Ishikawa (cell line): ENCODE data around the gene TTK.

Experiments used
- CEBPB ChIP-seq: IDR thresholded peaks from 2 replicates; pipeline ENCODE4 v1.6.1; 2012
- CREB1 ChIP-seq: IDR thresholded peaks from 2 replicates; pipeline ENCODE4 v1.6.1; 2012; ENCODE audit warnings: low read depth
- EGR1 ChIP-seq: IDR thresholded peaks from 2 replicates; pipeline ENCODE4 v1.6.1; 2012
- EP300 ChIP-seq: IDR thresholded peaks from 2 replicates; pipeline ENCODE4 v1.6.1; 2012; ENCODE audit warnings: borderline replicate concordance
- FOXM1 ChIP-seq: IDR thresholded peaks from 2 replicates; pipeline ENCODE4 v1.6.1; 2012; ENCODE audit warnings: low read depth, borderline replicate concordance
- MAX ChIP-seq: IDR thresholded peaks from 2 replicates; pipeline ENCODE4 v1.6.1; 2012
- NFIC ChIP-seq: IDR thresholded peaks from 2 replicates; pipeline ENCODE4 v1.6.1; 2012
- RAD21 ChIP-seq: IDR thresholded peaks from 2 replicates; pipeline ENCODE4 v1.6.1; 2012; ENCODE audit warnings: low read depth
- REST ChIP-seq: IDR thresholded peaks from 2 replicates; pipeline ENCODE4 v1.6.1; 2012; ENCODE audit warnings: low read depth, mild to moderate bottlenecking
- TAF1 ChIP-seq: IDR thresholded peaks from 2 replicates; pipeline ENCODE4 v1.6.1; 2012; ENCODE audit warnings: low read depth, mild to moderate bottlenecking
- TCF12 ChIP-seq: IDR thresholded peaks from 2 replicates; pipeline ENCODE4 v1.6.1; 2012; ENCODE audit warnings: low read depth
- TEAD4 ChIP-seq: IDR thresholded peaks from 2 replicates; pipeline ENCODE4 v1.6.1; 2012
- USF1 ChIP-seq: IDR thresholded peaks from 2 replicates; pipeline ENCODE4 v1.6.1; 2012
- YY1 ChIP-seq: IDR thresholded peaks from 2 replicates; pipeline ENCODE4 v1.6.1; 2012; ENCODE audit warnings: low read depth
- ZBTB7A ChIP-seq: IDR thresholded peaks from 2 replicates; pipeline ENCODE4 v1.6.1; 2012; ENCODE audit warnings: low read depth

Gene TTK

GRCh38 chr6:80005406-80005805 is 957 bp downstream of the TTK start:
- TF ChIP-seq TAF1 (no peak), CREB1 (no peak), NFIC (no peak), YY1 (no peak), TCF12 (no peak), REST (no peak), RAD21 (no peak)

- no peak for TF ChIP-seq TCF12
- TF ChIP-seq EGR1: no peak
- no peak for TF ChIP-seq TAF1
- TF ChIP-seq CREB1: no peak
- no peak for TF ChIP-seq USF1
- no peak for TF ChIP-seq TEAD4
- TF ChIP-seq CEBPB: no peak
- no peak for TF ChIP-seq RAD21
- no peak for TF ChIP-seq EP300
- no peak for TF ChIP-seq NFIC
- no peak for TF ChIP-seq MAX
- no peak for TF ChIP-seq FOXM1
- TF ChIP-seq ZBTB7A: no peak
- no peak for TF ChIP-seq YY1
Measured at GRCh38 chr6:80006541-80006940, 2.1 kb downstream of the TTK start.

GRCh38 chr6:80009531-80009930 is 5.1 kb downstream of the TTK start:
- TF ChIP-seq TAF1: no peak
- TF ChIP-seq FOXM1: no peak
- no peak for TF ChIP-seq REST
- TF ChIP-seq RAD21: no peak
- TF ChIP-seq TEAD4: no peak
- TF ChIP-seq MAX: no peak
- no peak for TF ChIP-seq EGR1
- TF ChIP-seq CEBPB: no peak
- TF ChIP-seq ZBTB7A: no peak
- TF ChIP-seq YY1: no peak
- TF ChIP-seq NFIC: no peak
- TF ChIP-seq TCF12: no peak
- TF ChIP-seq CREB1: no peak
- no peak for TF ChIP-seq EP300
- no peak for TF ChIP-seq USF1

- no peak for TF ChIP-seq USF1
- no peak for TF ChIP-seq RAD21
- TF ChIP-seq CREB1: no peak
- TF ChIP-seq TEAD4: no peak
- no peak for TF ChIP-seq TAF1
- no peak for TF ChIP-seq FOXM1
- no peak for TF ChIP-seq REST
- TF ChIP-seq CEBPB: no peak
- TF ChIP-seq ZBTB7A: no peak
- no peak for TF ChIP-seq EGR1
- no peak for TF ChIP-seq NFIC
- no peak for TF ChIP-seq MAX
- TF ChIP-seq EP300: no peak
Measured at GRCh38 chr6:80010288-80010687, 5.8 kb downstream of the TTK start.
